HepG2 (cell line): ENCODE measurements around the gene TBR1. TPM values are rescaled to one million over a fixed set of nuclear protein-coding genes. Genes with fewer than 3 reads are reported as not detected.

Source experiments
- ATAC-seq: fragments of 200-7000 bp; cut with Tn5 transposase; 3 replicates; pipeline ENCODE4 v1.9.1; 2020; ENCODE audit warnings: mild to moderate bottlenecking, moderate library complexity
- BruUV-seq: library from RNA; stranded (reverse); fragments of 400-500 nt; replicated peaks from 2 replicates; lab custom pipeline; 2021; lab: Mats Ljungman, UMichigan
- CTCF ChIA-PET: fragments of 300-600 bp; formaldehyde crosslinking; extraction: SDS; loops from one replicate; lab custom pipeline; 2021; ENCODE audit warnings: low total read pairs, inconsistent platforms, low intra/inter-chr PET ratio; lab: Yijun Ruan, JAX
- POLR2A ChIA-PET: fragments of 350-600 bp; sonication (Branson Sonifier 250); formaldehyde crosslinking; loops from one replicate; lab custom pipeline; 2020; ENCODE audit warnings: antibody characterized with exemption, inconsistent platforms; lab: Yijun Ruan, JAX
- DNase-seq: peaks from one replicate; pipeline ENCODE4 v3.0.0-alpha.2; 2015; ENCODE audit warnings: low spot score
- FAIRE-seq: peaks from 3 replicates; lab custom pipeline; 2011; peaks lifted over from hg19 to GRCh38; lab: Jason Lieb, UNC
- H2AFZ ChIP-seq: one replicate; pipeline ENCODE4 v1.6.1; 2011; ENCODE audit warnings: low read length, inconsistent platforms
- H3K27ac ChIP-seq: fragments of 300-600 bp; 3 replicates; pipeline ENCODE4 v1.8.0; 2011; ENCODE audit warnings: mixed run types, mild to moderate bottlenecking, mixed read lengths, low read length, inconsistent platforms; ENCODE audit not compliant: insufficient read depth; ENCODE audit errors: extremely low read length
- H3K27me3 ChIP-seq, 2 experiments: fragments of 200-600 bp in 1 of 2; 2 replicates in 1 of 2; 3 replicates in 1 of 2; pipeline versions ENCODE4 v1.6.0 to v1.8.0; 2011; ENCODE audit warnings: low read length in 2 of 2, mild to moderate bottlenecking in 2 of 2, moderate library complexity in 2 of 2, inconsistent platforms in 1 of 2; ENCODE audit not compliant: insufficient read depth in 2 of 2, control insufficient read depth in 1 of 2
- H3K36me3 ChIP-seq, 2 experiments: fragments of 200-600 bp in 1 of 2; replicated peaks in 1 of 2; 2 replicates in 1 of 2; 3 replicates in 1 of 2; pipeline versions ENCODE4 v1.5.1 to v1.8.0; 2011; ENCODE audit warnings: low read length in 2 of 2, inconsistent platforms in 1 of 2; ENCODE audit not compliant: insufficient read depth in 2 of 2, control insufficient read depth in 1 of 2
- H3K4me1 ChIP-seq: 2 replicates; pipeline ENCODE4 v1.5.1; 2012; ENCODE audit warnings: low read length, inconsistent platforms; ENCODE audit not compliant: insufficient read depth
- H3K4me2 ChIP-seq: 2 replicates; pipeline ENCODE4 v1.6.0; 2011; ENCODE audit warnings: low read depth, low read length, inconsistent platforms
- H3K4me3 ChIP-seq, 3 experiments: fragments of 200-600 bp in 1 of 3; sonication (generic), shearing (Covaris generic) in 1 of 3; replicated peaks in 1 of 3; 2 replicates each; pipeline ENCODE4 v1.5.1; 2011 to 2016; ENCODE audit warnings: low read length in 3 of 3, inconsistent platforms in 2 of 3, low read depth in 2 of 3, mild to moderate bottlenecking in 2 of 3, control low read depth in 1 of 3, mixed read lengths in 1 of 3; ENCODE audit not compliant: insufficient read depth in 1 of 3
- H3K79me2 ChIP-seq: one replicate; pipeline ENCODE4 v1.6.1; 2011; ENCODE audit warnings: low read length, inconsistent platforms; ENCODE audit not compliant: insufficient read depth
- H3K9ac ChIP-seq: 2 replicates; pipeline ENCODE4 v1.6.0; 2011; ENCODE audit warnings: mild to moderate bottlenecking, low read depth, low read length, inconsistent platforms; ENCODE audit not compliant: insufficient read depth
- H3K9me3 ChIP-seq: 2 replicates; pipeline ENCODE4 v1.5.1; 2012; ENCODE audit warnings: mild to moderate bottlenecking, low read length
- H4K20me1 ChIP-seq: 2 replicates; pipeline ENCODE4 v1.6.0; 2011; ENCODE audit warnings: inconsistent platforms, mild to moderate bottlenecking, low read length, moderate library complexity; ENCODE audit not compliant: insufficient read depth
- DNMT1 ChIP-seq: sonication (generic); formaldehyde crosslinking; IDR thresholded peaks from 2 replicates; pipeline ENCODE4 v1.5.1; 2020; ENCODE audit warnings: mild to moderate bottlenecking, missing genetic modification reagents
- PRPF4 ChIP-seq: fragments of 200-400 bp; formaldehyde crosslinking; IDR thresholded peaks from 2 replicates; pipeline ENCODE4 v1.6.1; 2016; ENCODE audit warnings: low read length, low read depth; ENCODE audit not compliant: poor library complexity, severe bottlenecking
- ZNF549 ChIP-seq: sonication (generic); formaldehyde crosslinking; IDR thresholded peaks from 2 replicates; pipeline ENCODE4 v1.5.0; 2020; ENCODE audit warnings: missing genetic modification reagents
- WGBS: methylation state at CpG from one replicate; pipeline ENCODE4 v1.1.6; 2017; ENCODE audit warnings: low lambda C conversion rate; 5-methylcytosine and 5-hydroxymethylcytosine counted together
- in situ Hi-C: cut with HindIII; loops from 2 replicates; pipeline ENCODE4 v1.10.0; 2017; ENCODE audit warnings: low pct_unique_long_range_greater_than_20kb; ENCODE audit not compliant: extremely low pct_ligation_motif_present
- intact Hi-C: fragments of 100-400 bp; cut with micrococcal nuclease; formaldehyde crosslinking; loops from one replicate; pipeline ENCODE4 v1.10.0; 2022; ENCODE audit not compliant: unreplicated experiment
- polyA plus RNA-seq, 8 experiments: library from polyadenylated mRNA; depleted of rRNA in 3 of 8; stranded (reverse) in 7 of 8; unstranded in 1 of 8; fragments of >200 nt; fragmentation: Illumina TruSeq in 4 of 8; extraction: Trizol in 4 of 8; gene quantifications; 2 replicates each; pipeline versions ENCODE4 v1.2.1 to v1.2.3, GENCODE V29; 2011 to 2016; ENCODE audit warnings: low read depth in 4 of 8, missing spikeins in 1 of 8, mixed read lengths in 1 of 8; ENCODE audit not compliant: insufficient read depth in 1 of 8
- total RNA-seq, 5 experiments: library from RNA; depleted of rRNA; stranded (reverse); fragments of >200 nt; fragmentation: Illumina TruSeq; extraction: Trizol; gene quantifications; 2 replicates each; pipeline ENCODE4 v1.2.3, GENCODE V29; 2016; ENCODE audit warnings: low read depth in 1 of 5
- TF ChIP-seq, protein P1 (sequence below): sonication (generic); formaldehyde crosslinking; IDR thresholded peaks from 2 replicates; pipeline ENCODE4 v1.4.0; 2020; ENCODE audit warnings: missing genetic modification reagents
- TF ChIP-seq, protein P2 (sequence below): IDR thresholded peaks from 2 replicates; pipeline ENCODE4 v1.6.1; 2012; ENCODE audit warnings: low read length, improper control_type of control experiment

TBR1 gene
- total and polyA plus RNA-seq, 2 of the 13 experiments (the other 11 are each of a cell fraction or from before 2014, with no cell fraction given), result not detected

DNA sequence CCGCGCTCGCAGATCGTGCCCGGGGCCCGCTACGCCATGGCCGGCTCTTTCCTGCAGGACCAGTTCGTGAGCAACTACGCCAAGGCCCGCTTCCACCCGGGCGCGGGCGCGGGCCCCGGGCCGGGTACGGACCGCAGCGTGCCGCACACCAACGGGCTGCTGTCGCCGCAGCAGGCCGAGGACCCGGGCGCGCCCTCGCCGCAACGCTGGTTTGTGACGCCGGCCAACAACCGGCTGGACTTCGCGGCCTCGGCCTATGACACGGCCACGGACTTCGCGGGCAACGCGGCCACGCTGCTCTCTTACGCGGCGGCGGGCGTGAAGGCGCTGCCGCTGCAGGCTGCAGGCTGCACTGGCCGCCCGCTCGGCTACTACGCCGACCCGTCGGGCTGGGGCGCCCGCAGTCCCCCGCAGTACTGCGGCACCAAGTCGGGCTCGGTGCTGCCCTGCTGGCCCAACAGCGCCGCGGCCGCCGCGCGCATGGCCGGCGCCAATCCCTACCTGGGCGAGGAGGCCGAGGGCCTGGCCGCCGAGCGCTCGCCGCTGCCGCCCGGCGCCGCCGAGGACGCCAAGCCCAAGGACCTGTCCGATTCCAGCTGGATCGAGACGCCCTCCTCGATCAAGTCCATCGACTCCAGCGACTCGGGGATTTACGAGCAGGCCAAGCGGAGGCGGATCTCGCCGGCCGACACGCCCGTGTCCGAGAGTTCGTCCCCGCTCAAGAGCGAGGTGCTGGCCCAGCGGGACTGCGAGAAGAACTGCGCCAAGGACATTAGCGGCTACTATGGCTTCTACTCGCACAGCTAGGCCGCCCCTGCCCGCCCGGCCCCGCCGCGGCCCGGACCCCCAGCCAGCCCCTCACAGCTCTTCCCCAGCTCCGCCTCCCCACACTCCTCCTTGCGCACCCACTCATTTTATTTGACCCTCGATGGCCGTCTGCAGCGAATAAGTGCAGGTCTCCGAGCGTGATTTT, 7.6 kb downstream of the TBR1 start:
- ATAC-seq (no peak), FAIRE-seq (no peak), DNase-seq (no peak)
- Histone ChIP-seq H2AFZ (no peak overlapping the region), H3K27ac (no peak overlapping the region), H4K20me1 (no peaks in the 10 kb centered on the region), H3K4me1 (0 out of 2 replicates have a peak, but pooled peaks cover 5% of the 10 kb centered on the region), H3K79me2 (no peaks in the 10 kb centered on the region), H3K4me2 (no peak overlapping the region), H3K9ac (no peak overlapping the region), H3K9me3 (no peaks in the 10 kb centered on the region), H3K27me3 (peaks cover 4 to 59% of the 10 kb centered on the region in 2 experiments), H3K36me3 (no peaks in the 10 kb centered on the region), H3K4me3 (no peak overlapping the region)
- ChIA-PET CTCF (no interaction called here), POLR2A (no interaction called here)
- no peak for TF ChIP-seq ZNF549 (CRISPR knock-in tag)
- TF ChIP-seq DNMT1 (CRISPR knock-in tag), result peak; percentile 32; the same call in 1 of the 2 replicates
- intact Hi-C loops, result no loop called here
- BruUV-seq, result no TSS peak
- 86% methylated on average over 101 of the region's 125 CpGs for WGBS
- in situ Hi-C loops, result no loop called here

DNA sequence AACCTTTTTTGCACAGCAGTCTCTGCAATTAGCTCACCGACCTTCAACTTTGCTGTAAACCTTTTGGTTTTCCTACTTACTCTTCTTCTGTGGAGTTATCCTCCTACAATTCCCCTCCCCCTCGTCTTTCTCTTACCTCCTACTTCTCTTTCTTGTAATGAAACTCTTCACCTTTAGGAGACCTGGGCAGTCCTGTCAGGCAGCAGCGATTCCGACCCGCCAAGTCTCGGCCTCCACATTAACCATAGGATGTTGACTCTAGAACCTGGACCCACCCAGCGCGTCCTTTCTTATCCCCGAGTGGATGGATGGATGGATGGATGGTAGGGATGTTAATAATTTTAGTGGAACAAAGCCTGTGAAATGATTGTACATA, 8.3 kb downstream of the TBR1 start:
- Histone ChIP-seq H2AFZ (no peak overlapping the region), H4K20me1 (no peaks in the 10 kb centered on the region), H3K9me3 (no peaks in the 10 kb centered on the region), H3K27ac (no peak overlapping the region), H3K36me3 (no peaks in the 10 kb centered on the region), H3K4me1 (no peaks in the 10 kb centered on the region), H3K9ac (no peak overlapping the region), H3K4me2 (no peak overlapping the region), H3K79me2 (no peaks in the 10 kb centered on the region), H3K4me3 (no peak overlapping the region), H3K27me3 (peaks cover 2 to 54% of the 10 kb centered on the region in 2 experiments; a peak in 4 of 5 replicates)
- BruUV-seq, result no TSS peak
- intact Hi-C loops (no loop called here), in situ Hi-C loops (no loop called here)
- ChIA-PET CTCF (no interaction called here), POLR2A (no interaction called here)
- 72% methylated on average over 9 of the region's 9 CpGs for WGBS
- no peak for ATAC-seq
- FAIRE-seq, result no peak
- no peak for DNase-seq
- TF ChIP-seq, protein P1, sequence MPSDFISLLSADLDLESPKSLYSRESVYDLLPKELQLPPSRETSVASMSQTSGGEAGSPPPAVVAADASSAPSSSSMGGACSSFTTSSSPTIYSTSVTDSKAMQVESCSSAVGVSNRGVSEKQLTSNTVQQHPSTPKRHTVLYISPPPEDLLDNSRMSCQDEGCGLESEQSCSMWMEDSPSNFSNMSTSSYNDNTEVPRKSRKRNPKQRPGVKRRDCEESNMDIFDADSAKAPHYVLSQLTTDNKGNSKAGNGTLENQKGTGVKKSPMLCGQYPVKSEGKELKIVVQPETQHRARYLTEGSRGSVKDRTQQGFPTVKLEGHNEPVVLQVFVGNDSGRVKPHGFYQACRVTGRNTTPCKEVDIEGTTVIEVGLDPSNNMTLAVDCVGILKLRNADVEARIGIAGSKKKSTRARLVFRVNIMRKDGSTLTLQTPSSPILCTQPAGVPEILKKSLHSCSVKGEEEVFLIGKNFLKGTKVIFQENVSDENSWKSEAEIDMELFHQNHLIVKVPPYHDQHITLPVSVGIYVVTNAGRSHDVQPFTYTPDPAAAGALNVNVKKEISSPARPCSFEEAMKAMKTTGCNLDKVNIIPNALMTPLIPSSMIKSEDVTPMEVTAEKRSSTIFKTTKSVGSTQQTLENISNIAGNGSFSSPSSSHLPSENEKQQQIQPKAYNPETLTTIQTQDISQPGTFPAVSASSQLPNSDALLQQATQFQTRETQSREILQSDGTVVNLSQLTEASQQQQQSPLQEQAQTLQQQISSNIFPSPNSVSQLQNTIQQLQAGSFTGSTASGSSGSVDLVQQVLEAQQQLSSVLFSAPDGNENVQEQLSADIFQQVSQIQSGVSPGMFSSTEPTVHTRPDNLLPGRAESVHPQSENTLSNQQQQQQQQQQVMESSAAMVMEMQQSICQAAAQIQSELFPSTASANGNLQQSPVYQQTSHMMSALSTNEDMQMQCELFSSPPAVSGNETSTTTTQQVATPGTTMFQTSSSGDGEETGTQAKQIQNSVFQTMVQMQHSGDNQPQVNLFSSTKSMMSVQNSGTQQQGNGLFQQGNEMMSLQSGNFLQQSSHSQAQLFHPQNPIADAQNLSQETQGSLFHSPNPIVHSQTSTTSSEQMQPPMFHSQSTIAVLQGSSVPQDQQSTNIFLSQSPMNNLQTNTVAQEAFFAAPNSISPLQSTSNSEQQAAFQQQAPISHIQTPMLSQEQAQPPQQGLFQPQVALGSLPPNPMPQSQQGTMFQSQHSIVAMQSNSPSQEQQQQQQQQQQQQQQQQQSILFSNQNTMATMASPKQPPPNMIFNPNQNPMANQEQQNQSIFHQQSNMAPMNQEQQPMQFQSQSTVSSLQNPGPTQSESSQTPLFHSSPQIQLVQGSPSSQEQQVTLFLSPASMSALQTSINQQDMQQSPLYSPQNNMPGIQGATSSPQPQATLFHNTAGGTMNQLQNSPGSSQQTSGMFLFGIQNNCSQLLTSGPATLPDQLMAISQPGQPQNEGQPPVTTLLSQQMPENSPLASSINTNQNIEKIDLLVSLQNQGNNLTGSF (CRISPR knock-in tag), result no peak
- TF ChIP-seq, protein P2, sequence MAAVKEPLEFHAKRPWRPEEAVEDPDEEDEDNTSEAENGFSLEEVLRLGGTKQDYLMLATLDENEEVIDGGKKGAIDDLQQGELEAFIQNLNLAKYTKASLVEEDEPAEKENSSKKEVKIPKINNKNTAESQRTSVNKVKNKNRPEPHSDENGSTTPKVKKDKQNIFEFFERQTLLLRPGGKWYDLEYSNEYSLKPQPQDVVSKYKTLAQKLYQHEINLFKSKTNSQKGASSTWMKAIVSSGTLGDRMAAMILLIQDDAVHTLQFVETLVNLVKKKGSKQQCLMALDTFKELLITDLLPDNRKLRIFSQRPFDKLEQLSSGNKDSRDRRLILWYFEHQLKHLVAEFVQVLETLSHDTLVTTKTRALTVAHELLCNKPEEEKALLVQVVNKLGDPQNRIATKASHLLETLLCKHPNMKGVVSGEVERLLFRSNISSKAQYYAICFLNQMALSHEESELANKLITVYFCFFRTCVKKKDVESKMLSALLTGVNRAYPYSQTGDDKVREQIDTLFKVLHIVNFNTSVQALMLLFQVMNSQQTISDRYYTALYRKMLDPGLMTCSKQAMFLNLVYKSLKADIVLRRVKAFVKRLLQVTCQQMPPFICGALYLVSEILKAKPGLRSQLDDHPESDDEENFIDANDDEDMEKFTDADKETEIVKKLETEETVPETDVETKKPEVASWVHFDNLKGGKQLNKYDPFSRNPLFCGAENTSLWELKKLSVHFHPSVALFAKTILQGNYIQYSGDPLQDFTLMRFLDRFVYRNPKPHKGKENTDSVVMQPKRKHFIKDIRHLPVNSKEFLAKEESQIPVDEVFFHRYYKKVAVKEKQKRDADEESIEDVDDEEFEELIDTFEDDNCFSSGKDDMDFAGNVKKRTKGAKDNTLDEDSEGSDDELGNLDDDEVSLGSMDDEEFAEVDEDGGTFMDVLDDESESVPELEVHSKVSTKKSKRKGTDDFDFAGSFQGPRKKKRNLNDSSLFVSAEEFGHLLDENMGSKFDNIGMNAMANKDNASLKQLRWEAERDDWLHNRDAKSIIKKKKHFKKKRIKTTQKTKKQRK, result no peak
- TF ChIP-seq PRPF4, result no peak
